NB4 (cell line): ENCODE data around the gene CDC20.

Experiments used
- POLR2A ChIP-seq: IDR thresholded peaks from 2 replicates; pipeline ENCODE4 v1.6.1; 2011; ENCODE audit warnings: mild to moderate bottlenecking; ENCODE audit not compliant: insufficient read length; ENCODE audit errors: extremely low read depth
- TF ChIP-seq, protein P1 (sequence below): IDR thresholded peaks from one replicate; pipeline ENCODE4 v1.5.1; 2012; ENCODE audit warnings: low read depth, low read length

DNA sequence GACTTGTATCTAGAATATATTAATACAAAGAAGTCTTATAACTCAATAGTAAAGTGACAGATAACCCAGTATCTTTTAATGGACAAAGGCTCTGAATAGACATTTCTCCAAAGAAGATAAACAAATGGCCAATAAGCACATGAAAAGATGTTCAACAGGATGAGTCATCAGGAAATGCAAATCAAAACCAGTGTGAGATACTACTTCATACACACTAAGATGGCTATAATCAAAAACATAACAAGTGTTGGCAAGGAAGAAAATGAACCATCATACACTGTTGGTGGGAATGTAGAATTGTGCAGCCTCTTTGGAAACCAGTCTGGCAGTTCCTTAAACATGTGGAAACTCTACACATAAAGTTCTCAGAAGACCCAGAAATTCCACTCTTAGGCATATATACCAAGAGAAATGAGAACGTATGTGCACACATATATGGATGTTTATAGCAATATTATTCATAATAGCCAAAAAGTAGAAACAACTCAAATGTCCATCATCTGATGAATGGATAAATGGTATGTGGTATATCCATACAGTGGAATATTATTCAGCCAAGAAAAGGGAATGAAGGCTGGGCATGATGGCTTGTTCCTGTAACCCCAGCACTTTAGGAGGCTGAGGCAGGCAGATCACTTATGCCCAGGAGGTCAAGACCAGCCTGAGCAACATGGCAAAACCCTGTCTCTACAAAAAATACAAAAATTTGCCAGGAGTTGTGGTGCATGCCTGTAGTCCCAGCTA lies 31.1 kb upstream of the CDC20 start:
- TF ChIP-seq, protein P1, sequence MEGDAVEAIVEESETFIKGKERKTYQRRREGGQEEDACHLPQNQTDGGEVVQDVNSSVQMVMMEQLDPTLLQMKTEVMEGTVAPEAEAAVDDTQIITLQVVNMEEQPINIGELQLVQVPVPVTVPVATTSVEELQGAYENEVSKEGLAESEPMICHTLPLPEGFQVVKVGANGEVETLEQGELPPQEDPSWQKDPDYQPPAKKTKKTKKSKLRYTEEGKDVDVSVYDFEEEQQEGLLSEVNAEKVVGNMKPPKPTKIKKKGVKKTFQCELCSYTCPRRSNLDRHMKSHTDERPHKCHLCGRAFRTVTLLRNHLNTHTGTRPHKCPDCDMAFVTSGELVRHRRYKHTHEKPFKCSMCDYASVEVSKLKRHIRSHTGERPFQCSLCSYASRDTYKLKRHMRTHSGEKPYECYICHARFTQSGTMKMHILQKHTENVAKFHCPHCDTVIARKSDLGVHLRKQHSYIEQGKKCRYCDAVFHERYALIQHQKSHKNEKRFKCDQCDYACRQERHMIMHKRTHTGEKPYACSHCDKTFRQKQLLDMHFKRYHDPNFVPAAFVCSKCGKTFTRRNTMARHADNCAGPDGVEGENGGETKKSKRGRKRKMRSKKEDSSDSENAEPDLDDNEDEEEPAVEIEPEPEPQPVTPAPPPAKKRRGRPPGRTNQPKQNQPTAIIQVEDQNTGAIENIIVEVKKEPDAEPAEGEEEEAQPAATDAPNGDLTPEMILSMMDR, result no peak
- no peak for TF ChIP-seq POLR2A
